ENCODE data around the gene WDR37. TPM values are rescaled to one million over a fixed set of nuclear protein-coding genes. Genes with fewer than 3 reads are reported as not detected.
"Not testable (repeated sequence)": the region's sequence is repeated elsewhere in the genome, so short reads cannot be mapped to it uniquely, and the experiment has no call there.

The WDR37 gene
- total RNA-seq, 1 experiment from 2014 or later: 8.4 TPM

DNA sequence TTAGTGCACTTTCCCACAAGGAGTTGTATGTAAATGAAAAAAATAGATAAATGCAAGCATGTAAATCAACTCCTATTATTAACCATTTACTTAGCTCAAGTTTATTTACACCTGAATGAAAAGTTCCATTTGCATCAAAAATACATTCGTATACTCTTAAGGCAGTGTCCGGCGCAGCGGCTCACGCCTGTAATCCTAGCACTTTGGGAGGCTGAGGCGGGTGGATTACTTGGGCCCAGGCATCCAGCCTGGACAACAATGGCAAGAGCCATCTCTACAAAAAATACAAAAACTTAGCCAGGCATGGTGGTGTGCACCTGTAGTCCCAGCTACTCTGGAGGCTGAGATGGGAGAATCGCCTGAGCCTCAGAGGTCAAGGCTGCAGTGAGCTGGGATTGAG is 26.3 kb upstream of the WDR37 start:
- H3K36me3 ChIP-seq (replicated peaks; ENCODE audit: control insufficient read depth, insufficient read depth, low read length): no peaks in the 10 kb centered on the region
- no peaks in the 10 kb centered on the region for H3K27me3 ChIP-seq (ENCODE audit: control insufficient read depth, insufficient read depth, low read length)
- no peak for DNase-seq
- no peak overlapping the region for H3K4me3 ChIP-seq (ENCODE audit: insufficient read depth, low read depth, low read length)

DNA sequence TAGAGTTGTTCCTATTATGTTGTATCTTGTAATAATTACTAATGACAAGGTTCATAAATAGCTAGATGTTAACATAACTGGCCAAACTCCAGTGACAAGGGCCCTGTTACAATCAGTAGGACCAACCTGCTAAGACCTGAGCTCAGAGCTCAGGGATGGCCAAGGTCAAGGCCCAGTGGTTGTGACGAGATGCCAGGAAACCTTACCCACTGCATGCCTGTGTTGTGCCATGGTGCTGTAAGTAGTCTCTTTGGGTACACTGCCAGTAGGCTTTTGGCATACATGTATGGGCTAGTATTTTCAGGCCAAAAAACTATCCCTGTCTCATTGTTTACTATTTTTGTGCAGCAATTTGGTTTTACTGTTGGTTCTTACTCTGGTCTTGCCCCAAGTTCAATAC is 22.6 kb upstream of the WDR37 start:
- H3K4me3 ChIP-seq (ENCODE audit: insufficient read depth, low read depth, low read length): no peak overlapping the region
- DNase-seq: no peak
- no peaks in the 10 kb centered on the region for H3K36me3 ChIP-seq (replicated peaks; ENCODE audit: control insufficient read depth, insufficient read depth, low read length)
- H3K27me3 ChIP-seq (ENCODE audit: control insufficient read depth, insufficient read depth, low read length): no peaks in the 10 kb centered on the region

DNA sequence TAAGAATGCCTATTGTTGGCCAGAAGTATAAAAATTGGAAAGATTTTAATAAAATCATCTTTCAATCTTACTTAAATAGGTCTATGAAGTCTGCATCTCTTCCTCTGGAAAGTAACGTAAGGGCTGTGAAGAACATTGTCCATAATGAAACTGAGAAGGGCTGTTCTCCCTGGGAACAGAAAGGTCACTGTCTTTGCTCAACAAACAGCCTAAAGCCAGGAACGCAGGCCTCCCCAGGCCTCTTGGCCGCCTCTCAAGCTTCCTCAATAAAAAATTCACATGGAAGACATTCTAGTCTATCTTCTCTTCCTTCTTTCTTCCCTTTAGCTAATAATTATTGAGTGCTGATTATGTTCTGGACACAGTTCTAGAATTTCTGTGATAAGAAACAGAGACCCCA is 21.4 kb upstream of the WDR37 start:
- Histone ChIP-seq H3K36me3 (replicated peaks; ENCODE audit: control insufficient read depth, insufficient read depth, low read length) (no peaks in the 10 kb centered on the region), H3K27me3 (ENCODE audit: control insufficient read depth, insufficient read depth, low read length) (no peaks in the 10 kb centered on the region)

DNA sequence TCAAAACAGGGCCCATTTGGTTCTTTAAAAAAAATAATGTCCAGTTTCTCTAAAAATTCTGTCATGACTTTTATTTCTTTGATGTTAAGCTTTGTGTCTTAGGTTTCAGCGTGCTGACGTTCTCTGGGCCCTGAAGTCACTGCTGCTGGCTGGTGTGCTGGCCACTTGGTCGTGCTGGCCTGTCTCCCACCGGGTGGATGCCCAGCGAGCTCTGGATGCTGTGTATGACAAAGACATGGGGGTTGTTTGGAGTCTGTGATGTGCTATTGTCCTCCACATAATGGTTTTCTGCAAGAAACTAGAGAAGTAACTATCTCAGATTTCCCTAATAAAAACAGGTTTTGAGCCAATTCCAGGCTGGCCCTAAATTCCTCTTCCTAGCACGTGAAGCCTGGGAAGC is 21.0 kb upstream of the WDR37 start:
- Histone ChIP-seq H3K36me3 (replicated peaks; ENCODE audit: control insufficient read depth, insufficient read depth, low read length) (peaks cover 1% of the 10 kb centered on the region; the same call in 1 of the 2 replicates), H3K27me3 (ENCODE audit: control insufficient read depth, insufficient read depth, low read length) (no peaks in the 10 kb centered on the region), H3K4me3 (ENCODE audit: insufficient read depth, low read depth, low read length) (no peak overlapping the region)
- no peak for DNase-seq

More for the DNA sequence above, 21.4 kb upstream of the WDR37 start:
- H3K4me3 ChIP-seq (ENCODE audit: insufficient read depth, low read depth, low read length): no peak overlapping the region
- DNase-seq: no peak

DNA sequence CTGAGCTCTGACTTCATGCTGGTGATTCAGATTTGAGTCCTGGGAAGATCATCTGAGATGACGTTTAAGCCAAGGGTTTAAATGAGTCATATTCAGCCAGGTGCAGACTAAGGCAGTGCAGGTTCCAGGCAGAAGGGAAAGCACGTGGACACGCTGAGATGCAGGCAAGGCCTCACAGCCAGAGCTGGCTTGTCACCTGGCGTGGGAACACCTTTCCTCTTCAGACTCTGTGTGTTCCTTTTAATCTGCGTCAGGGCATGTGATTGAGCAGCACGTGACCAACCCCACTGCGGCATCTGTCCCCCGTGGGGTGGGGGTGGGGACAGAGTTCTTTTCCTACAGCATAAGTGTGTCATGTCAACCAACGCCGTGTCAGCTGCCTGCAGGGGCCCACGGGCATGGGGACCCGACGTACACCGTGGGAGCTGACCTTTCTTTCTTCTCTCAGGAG is 19.8 kb upstream of the WDR37 start:
- Histone ChIP-seq H3K36me3 (replicated peaks; ENCODE audit: control insufficient read depth, insufficient read depth, low read length) (peaks cover 5% of the 10 kb centered on the region), H3K4me3 (ENCODE audit: insufficient read depth, low read depth, low read length) (no peak overlapping the region), H3K27me3 (ENCODE audit: control insufficient read depth, insufficient read depth, low read length) (no peaks in the 10 kb centered on the region)
- DNase-seq: no peak

DNA sequence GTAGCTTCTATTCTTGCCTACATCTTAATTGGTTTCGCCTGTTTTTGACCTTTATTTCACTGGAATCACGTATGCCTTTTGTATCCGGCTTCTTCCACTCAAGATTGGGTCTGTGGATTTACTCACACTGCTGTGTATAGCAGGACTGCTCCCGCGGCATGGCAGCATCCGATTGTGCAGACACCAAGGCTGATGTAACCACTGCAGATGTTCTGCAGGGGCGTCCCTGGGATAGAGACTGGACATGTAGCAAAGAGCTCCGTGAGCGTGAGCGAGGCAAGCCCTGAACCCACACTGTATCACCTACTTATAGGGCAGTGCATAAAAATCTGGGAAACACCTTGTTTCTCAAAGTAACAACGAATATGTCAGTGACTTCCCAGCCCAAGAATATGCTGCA is 19.1 kb upstream of the WDR37 start:
- no peak overlapping the region for H3K4me3 ChIP-seq (ENCODE audit: insufficient read depth, low read depth, low read length)
- H3K36me3 ChIP-seq (replicated peaks; ENCODE audit: control insufficient read depth, insufficient read depth, low read length): peaks cover 5% of the 10 kb centered on the region
- no peak for DNase-seq
- no peaks in the 10 kb centered on the region for H3K27me3 ChIP-seq (ENCODE audit: control insufficient read depth, insufficient read depth, low read length)

DNA sequence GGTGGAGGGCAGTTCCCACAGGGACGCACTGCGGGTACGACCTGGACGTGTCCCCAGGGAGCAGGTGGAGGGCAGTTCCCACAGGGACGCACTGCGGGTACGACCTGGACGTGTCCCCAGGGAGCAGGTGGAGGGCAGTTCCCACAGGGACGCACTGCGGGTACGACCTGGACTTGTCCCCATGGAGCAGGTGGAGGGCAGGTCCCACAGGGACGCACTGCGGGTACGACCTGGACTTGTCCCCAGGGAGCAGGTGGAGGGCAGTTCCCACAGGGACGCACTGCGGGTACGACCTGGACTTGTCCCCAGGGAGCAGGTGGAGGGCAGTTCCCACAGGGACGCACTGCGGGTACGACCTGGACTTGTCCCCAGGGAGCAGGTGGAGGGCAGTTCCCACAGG is 17.4 kb upstream of the WDR37 start:
- DNase-seq; H3K4me3 ChIP-seq (ENCODE audit: insufficient read depth, low read depth, low read length); H3K27me3 ChIP-seq (ENCODE audit: control insufficient read depth, insufficient read depth, low read length): not testable (repeated sequence)
- H3K36me3 ChIP-seq (replicated peaks; ENCODE audit: control insufficient read depth, insufficient read depth, low read length): peaks cover 15% of the 10 kb centered on the region

DNA sequence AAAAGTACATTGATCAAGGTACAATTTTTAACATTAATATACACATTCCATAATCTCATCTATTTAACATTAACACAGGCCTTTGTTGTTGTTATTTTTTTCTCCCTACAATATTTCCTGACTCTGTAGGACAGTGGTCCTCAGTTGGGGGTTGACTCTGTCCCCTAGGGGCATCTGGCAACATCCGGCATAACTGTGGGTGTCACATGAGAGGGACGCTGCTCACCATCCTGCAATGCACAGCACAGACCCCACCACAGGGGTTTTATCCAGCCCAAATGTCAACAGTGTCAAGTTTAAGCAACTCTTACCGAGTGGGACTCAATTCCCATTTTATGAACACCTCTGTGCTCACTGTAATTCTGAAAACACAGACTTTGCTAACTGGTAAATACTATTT is 16.1 kb upstream of the WDR37 start:
- no peak overlapping the region for H3K4me3 ChIP-seq (ENCODE audit: insufficient read depth, low read depth, low read length)
- peaks cover 15% of the 10 kb centered on the region for H3K36me3 ChIP-seq (replicated peaks; ENCODE audit: control insufficient read depth, insufficient read depth, low read length)
- H3K27me3 ChIP-seq (ENCODE audit: control insufficient read depth, insufficient read depth, low read length): no peaks in the 10 kb centered on the region
- no peak for DNase-seq

DNA sequence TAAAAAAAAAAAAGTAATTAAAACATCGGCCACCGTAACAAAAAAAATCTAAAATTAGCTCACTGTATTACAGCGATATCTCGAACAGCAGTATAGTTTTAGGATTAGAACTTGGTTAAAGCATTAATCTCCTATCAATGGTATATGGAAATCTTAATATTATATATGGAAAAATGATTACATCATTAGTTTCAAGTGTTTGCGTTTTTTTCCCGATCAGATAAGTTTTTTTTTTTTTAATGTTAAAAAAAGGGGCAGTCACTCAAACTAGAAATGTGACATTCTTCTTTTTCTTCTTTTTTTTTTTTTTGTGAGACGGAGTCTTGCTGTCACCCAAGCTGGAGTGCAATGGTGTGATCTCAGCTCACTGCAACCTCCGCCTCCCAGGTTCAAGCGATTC is 14.7 kb upstream of the WDR37 start:
- peaks cover 15% of the 10 kb centered on the region for H3K36me3 ChIP-seq (replicated peaks; ENCODE audit: control insufficient read depth, insufficient read depth, low read length)
- DNase-seq: no peak

DNA sequence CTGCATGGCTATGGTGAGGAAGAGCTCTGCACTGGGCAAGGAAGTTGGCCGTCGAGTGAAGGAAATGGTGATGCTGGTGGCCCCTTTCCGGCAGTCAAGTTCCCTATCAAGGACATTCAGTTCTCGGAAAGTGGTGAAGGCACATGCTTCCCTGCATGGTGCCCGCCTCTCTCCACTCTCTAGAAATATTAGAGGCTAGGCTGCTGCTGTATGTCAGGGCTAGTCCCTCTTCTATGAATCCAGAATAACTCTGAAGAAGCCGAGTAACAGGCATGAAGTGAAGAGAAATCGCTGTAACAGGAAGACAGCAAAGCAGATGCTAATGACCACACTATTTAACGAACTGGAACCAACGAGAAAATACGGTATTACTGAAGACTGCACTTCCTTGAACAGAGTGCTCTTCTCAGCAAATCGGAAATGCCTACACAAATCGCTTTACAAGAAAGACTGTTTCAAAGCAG is 12.6 kb upstream of the WDR37 start:
- H3K36me3 ChIP-seq (replicated peaks; ENCODE audit: control insufficient read depth, insufficient read depth, low read length): peaks cover 15% of the 10 kb centered on the region
- DNase-seq: no peak
- no peaks in the 10 kb centered on the region for H3K27me3 ChIP-seq (ENCODE audit: control insufficient read depth, insufficient read depth, low read length)
- H3K4me3 ChIP-seq (ENCODE audit: insufficient read depth, low read depth, low read length): no peak overlapping the region

More for the DNA sequence above, 14.7 kb upstream of the WDR37 start:
- Histone ChIP-seq H3K27me3 (ENCODE audit: control insufficient read depth, insufficient read depth, low read length) (no peaks in the 10 kb centered on the region), H3K4me3 (ENCODE audit: insufficient read depth, low read depth, low read length) (no peak overlapping the region)

DNA sequence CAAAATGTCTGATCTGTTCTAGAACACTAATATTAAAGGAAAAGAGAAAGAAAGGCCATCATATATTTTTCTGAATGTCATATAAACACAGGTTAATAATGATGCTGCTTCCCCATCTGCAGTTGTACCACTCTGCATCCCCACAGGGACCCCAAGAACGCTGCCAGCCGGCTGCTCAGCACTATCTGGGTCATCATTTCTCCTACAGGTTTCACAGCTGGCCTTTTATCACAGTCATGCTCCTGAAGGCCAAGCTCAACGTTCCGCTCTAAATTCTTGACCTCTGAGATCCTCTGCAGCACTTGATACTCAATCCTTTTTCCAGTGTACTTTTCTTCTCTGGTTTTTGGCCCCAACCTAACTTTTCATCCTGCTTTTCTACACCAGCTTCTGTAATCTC is 12.0 kb upstream of the WDR37 start:
- H3K36me3 ChIP-seq (replicated peaks; ENCODE audit: control insufficient read depth, insufficient read depth, low read length): peaks cover 15% of the 10 kb centered on the region
- no peak for DNase-seq
- no peaks in the 10 kb centered on the region for H3K27me3 ChIP-seq (ENCODE audit: control insufficient read depth, insufficient read depth, low read length)
- H3K4me3 ChIP-seq (ENCODE audit: insufficient read depth, low read depth, low read length): no peak overlapping the region

DNA sequence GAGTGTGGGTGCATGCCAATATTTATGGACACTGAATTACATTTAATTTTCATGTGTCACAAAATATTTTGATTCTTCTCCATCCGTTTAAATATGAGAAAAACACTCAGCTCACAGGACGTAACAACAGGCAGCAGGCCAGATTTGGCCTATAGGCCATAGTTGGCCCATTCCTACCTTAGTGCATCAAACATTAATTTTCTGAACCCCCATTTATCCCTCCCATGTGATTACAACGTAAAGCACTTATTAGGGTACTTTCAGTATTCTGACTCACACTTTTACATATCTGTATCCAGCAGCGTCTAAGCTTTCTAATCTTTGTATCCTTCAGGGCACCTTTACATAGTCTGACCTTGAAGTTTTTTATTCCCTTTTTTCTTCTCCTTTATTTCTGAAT is 11.2 kb upstream of the WDR37 start:
- DNase-seq: no peak
- H3K4me3 ChIP-seq (ENCODE audit: insufficient read depth, low read depth, low read length): no peak overlapping the region
- H3K27me3 ChIP-seq (ENCODE audit: control insufficient read depth, insufficient read depth, low read length): no peaks in the 10 kb centered on the region
- peaks cover 14% of the 10 kb centered on the region for H3K36me3 ChIP-seq (replicated peaks; ENCODE audit: control insufficient read depth, insufficient read depth, low read length)

DNA sequence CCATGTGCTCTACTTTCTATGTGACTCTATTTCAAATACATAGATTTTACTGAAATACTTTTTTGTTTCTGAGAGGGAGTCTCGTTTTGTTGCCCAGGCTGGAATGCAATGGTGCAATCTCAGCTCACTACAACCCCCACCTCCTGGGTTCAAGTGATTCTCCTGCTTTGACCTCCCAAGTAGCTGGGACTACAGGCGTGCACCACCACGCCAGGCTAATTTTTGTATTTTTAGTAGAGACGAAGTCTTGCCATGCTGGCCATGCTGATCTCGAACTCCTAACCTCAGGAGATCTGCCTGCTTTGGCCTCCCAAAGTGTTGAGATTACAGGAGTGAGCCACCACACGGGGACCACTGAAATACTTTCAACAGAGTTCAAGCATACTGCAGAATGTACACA is 10.8 kb upstream of the WDR37 start:
- H3K27me3 ChIP-seq (ENCODE audit: control insufficient read depth, insufficient read depth, low read length): no peaks in the 10 kb centered on the region
- peaks cover 14% of the 10 kb centered on the region for H3K36me3 ChIP-seq (replicated peaks; ENCODE audit: control insufficient read depth, insufficient read depth, low read length)
- no peak overlapping the region for H3K4me3 ChIP-seq (ENCODE audit: insufficient read depth, low read depth, low read length)
- no peak for DNase-seq

DNA sequence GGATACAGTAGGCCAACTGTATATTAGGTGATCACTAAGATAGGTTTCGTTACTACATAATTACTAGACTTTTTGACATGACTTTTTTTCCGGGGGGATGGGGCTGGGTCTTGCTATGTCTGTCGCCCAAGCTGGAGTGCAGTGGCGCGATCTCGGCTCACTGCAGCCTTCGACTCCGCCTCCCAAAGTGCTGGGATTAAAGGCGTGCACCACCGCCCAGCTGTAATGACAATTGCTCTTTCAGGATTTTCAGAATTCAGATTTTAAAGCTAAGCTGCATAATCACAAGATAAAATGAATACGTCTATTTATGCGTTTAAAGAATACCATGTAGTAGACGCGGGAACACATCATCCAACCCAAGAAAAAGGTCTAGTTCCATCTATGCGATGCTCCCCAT is 8.2 kb upstream of the WDR37 start:
- peaks cover 9% of the 10 kb centered on the region for H3K36me3 ChIP-seq (replicated peaks; ENCODE audit: control insufficient read depth, insufficient read depth, low read length)
- peak overlapping the region; percentile 91 for H3K4me3 ChIP-seq (ENCODE audit: insufficient read depth, low read depth, low read length)
- H3K27me3 ChIP-seq (ENCODE audit: control insufficient read depth, insufficient read depth, low read length): no peaks in the 10 kb centered on the region
- no peak for DNase-seq

DNA sequence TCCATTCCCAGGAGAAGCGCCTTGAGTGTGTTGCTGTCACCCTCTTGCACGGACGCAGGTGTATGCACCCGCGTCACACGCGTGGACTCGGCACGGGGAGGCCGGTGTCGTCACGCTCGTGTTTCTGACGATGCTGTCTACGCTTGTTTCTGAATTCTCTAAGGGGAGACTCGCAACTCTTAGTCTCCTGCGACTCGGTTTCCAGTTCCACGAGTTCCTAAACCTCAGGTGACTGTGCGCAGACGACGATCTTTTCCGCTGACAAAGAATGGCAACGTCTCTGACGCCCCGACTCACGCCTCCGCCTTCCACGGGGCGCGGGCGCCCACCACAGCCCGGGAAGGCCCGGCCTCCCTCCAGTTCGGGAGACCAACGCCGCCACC is 7.8 kb upstream of the WDR37 start:
- Histone ChIP-seq H3K27me3 (ENCODE audit: control insufficient read depth, insufficient read depth, low read length) (no peaks in the 10 kb centered on the region), H3K36me3 (replicated peaks; ENCODE audit: control insufficient read depth, insufficient read depth, low read length) (peaks cover 5% of the 10 kb centered on the region), H3K4me3 (ENCODE audit: insufficient read depth, low read depth, low read length) (peak overlapping the region; percentile 91)
- peak; percentile 45 for DNase-seq

DNA sequence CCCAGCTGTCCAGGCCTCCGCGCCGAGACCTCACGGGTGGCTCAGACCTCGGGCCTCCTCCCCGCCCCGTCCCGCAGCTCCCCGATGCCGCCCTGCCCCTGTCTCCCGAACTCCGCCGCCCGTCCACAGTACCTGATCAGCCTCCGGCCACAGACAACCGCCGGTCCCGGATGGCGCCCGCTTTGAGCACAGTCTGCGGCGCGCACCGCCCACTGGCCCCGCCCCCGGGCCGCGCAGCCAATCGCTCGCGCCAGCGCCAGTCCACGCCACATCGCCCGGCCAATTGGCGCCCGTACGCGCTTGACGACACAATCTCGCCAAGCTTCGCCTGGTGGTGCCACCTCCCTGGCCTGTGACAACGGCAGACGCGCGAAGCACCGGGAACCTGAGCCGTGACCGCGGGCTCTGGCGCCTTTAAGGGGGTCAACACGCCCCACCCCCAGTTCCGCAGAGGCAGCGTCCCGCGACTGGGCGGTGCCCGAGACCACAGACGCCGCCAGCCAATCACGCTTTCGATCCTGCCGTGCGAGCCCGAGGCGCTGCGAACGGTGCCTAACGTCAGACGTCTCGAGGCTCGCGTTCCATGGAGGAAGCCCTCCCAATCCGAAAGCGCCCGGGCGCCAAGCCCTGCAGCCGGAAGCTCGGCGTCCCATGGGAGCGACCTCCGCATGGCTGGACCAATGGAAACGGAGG is 7.3 kb upstream of the WDR37 start, which contains the start of gene IDI1:
Gene IDI1, minus strand, starts transcription at position 388 of the 693 bp plus-strand sequence. Its CDS starts 116 bp downstream, at position 272.
- Histone ChIP-seq H3K27me3 (ENCODE audit: control insufficient read depth, insufficient read depth, low read length) (no peaks in the 10 kb centered on the region), H3K36me3 (replicated peaks; ENCODE audit: control insufficient read depth, insufficient read depth, low read length) (peaks cover 5% of the 10 kb centered on the region)
- DNase-seq: peak; percentile 98

More for the DNA sequence above, 7.3 kb upstream of the WDR37 start, which contains the start of gene IDI1:
- H3K4me3 ChIP-seq (ENCODE audit: insufficient read depth, low read depth, low read length): peak within 1 kb of the TSS; percentile 91
